HG02840 (cell line): Measurements from ENCODE around the gene IL37.

ENCODE experiments used
- ATAC-seq: cut with Tn5 transposase; IDR thresholded peaks from one replicate; pipeline ENCODE4 v1.9.1; 2021; ENCODE audit warnings: mild to moderate bottlenecking, moderate library complexity, moderate number of reproducible peaks; ENCODE audit not compliant: unreplicated experiment, low FRiP score

IL37 gene

GRCh38 chr2:112954364-112954763, 43.4 kb downstream of the IL37 start:
- no peak for ATAC-seq

- ATAC-seq = no peak
Measured at GRCh38 chr2:112957511-112957910, 46.5 kb downstream of the IL37 start.

- no peak for ATAC-seq
Measured at GRCh38 chr2:112958428-112959108, 47.6 kb downstream of the IL37 start.

- ATAC-seq = no peak
Measured at GRCh38 chr2:112959109-112959812, 48.3 kb downstream of the IL37 start.

GRCh38 chr2:112960230-112960825, 49.4 kb downstream of the IL37 start:
- no peak for ATAC-seq

- no peak for ATAC-seq
Measured at GRCh38 chr2:112962308-112963175, 51.6 kb downstream of the IL37 start.

GRCh38 chr2:112967023-112967422, 56.1 kb downstream of the IL37 start:
- ATAC-seq = no peak
